Astrocyte (in vitro differentiated cells and primary cell): ENCODE data around the gene PRRT4.

Experiments
- CTCF ChIP-seq: IDR thresholded peaks from 2 replicates; pipeline ENCODE4 v1.5.1; 2011; ENCODE audit warnings: low read depth, mild to moderate bottlenecking, inconsistent platforms, low read length, moderate library complexity; ENCODE audit not compliant: insufficient read depth
- EZH2 ChIP-seq: IDR thresholded peaks from 2 replicates; pipeline ENCODE4 v1.6.1; 2012; ENCODE audit warnings: mild to moderate bottlenecking, low read length, inconsistent platforms; ENCODE audit not compliant: insufficient read depth

DNA sequence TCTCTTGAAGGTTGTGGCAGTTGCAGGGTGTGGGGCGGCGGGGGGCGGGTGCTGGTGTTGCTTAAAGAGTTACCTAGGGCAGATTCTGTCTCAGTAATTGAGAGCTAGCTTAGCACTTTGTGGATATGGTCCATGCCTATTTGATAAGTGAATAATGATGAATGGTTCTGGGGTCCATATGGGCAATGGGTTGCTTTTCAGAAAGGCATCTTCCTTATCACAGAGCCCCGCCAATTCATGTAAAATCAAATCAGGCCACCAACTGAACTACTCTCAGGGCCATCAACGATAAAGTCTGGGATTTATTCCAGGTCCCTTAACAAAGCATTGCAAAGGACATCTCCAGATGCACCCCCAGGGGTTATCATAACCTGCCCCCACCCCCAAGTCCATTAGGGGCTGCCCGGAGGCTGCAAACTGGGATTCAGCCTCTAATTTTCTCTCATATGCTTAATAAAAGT, 1.8 kb upstream of the PRRT4 start:
- TF ChIP-seq EZH2: no peak
- no peak for TF ChIP-seq CTCF
